ENCODE results near the gene ABCA7.
"Not testable (repeated sequence)": the region's sequence is repeated elsewhere in the genome, so short reads cannot be mapped to it uniquely, and the experiment has no call there.

The ABCA7 gene

GRCh38 chr19:1108291-1109031 lies 68.6 kb downstream of the ABCA7 start:
- no peak for DNase-seq

GRCh38 chr19:1109032-1109551 lies 69.2 kb downstream of the ABCA7 start:
- DNase-seq: no peak

- DNase-seq: no peak
Observed at GRCh38 chr19:1109697-1110671, 70.1 kb downstream of the ABCA7 start.

GRCh38 chr19:1110809-1111640 lies 71.1 kb downstream of the ABCA7 start:
- no peak for DNase-seq

- DNase-seq: no peak
Observed at GRCh38 chr19:1111641-1112267, 71.8 kb downstream of the ABCA7 start.

GRCh38 chr19:1112268-1113029 lies 72.5 kb downstream of the ABCA7 start:
- no peak for DNase-seq

- peak; percentile 79 to 83 for DNase-seq
Observed at GRCh38 chr19:1113030-1113985, 73.4 kb downstream of the ABCA7 start.

GRCh38 chr19:1113986-1114483 lies 74.1 kb downstream of the ABCA7 start:
- no peak for DNase-seq

- DNase-seq: not testable (repeated sequence)
Observed at GRCh38 chr19:1114728-1115127, 74.8 kb downstream of the ABCA7 start.
